Type B pancreatic cell (in vitro differentiated cells): ENCODE measurements around the gene ZC3H4. TPM values are rescaled to one million over a fixed set of nuclear protein-coding genes. Genes with fewer than 3 reads are reported as not detected.
A peak's percentile ranks its signal among the peaks of the same experiment; 100 is the strongest.
"Not testable (repeated sequence)": the region's sequence is repeated elsewhere in the genome, so short reads cannot be mapped to it uniquely, and the experiment has no call there.

Experiments
- DNase-seq: peaks from one replicate; pipeline ENCODE4 v3.0.0; 2021; ENCODE audit warnings: mixed read lengths; ENCODE audit not compliant: unreplicated experiment; ENCODE audit errors: extremely low spot score
- H3K27ac Mint-ChIP-seq: 2 replicates; pipeline ENCODE4 v1.8.0; 2021; ENCODE audit warnings: mild to moderate bottlenecking, mixed read lengths
- H3K27me3 Mint-ChIP-seq: 2 replicates; pipeline ENCODE4 v1.8.0; 2021; ENCODE audit warnings: mixed read lengths
- H3K36me3 Mint-ChIP-seq: 2 replicates; pipeline ENCODE4 v1.8.0; 2021; ENCODE audit warnings: mixed read lengths
- H3K4me1 Mint-ChIP-seq: one replicate; pipeline ENCODE4 v1.8.0; 2021; ENCODE audit warnings: mixed read lengths; ENCODE audit not compliant: unreplicated experiment
- H3K4me3 Mint-ChIP-seq: 2 replicates; pipeline ENCODE4 v1.8.0; 2021; ENCODE audit warnings: mild to moderate bottlenecking, mixed read lengths
- H3K9me3 Mint-ChIP-seq: 2 replicates; pipeline ENCODE4 v1.8.0; 2021; ENCODE audit warnings: mixed read lengths
- CTCF ChIP-seq: fragments of 200-600 bp; sonication (generic); conservative IDR thresholded peaks from 2 replicates; pipeline ENCODE4 v1.5.0; 2021; ENCODE audit warnings: antibody characterized with exemption, mild to moderate bottlenecking
- total RNA-seq: library from RNA; stranded (reverse); gene quantifications from 2 replicates; pipeline ENCODE4 v1.2.1, GENCODE V29; 2021; ENCODE audit warnings: low replicate concordance

ZC3H4 gene
- total RNA-seq, 1 donor from 2014 or later: 71.4 TPM

DNA sequence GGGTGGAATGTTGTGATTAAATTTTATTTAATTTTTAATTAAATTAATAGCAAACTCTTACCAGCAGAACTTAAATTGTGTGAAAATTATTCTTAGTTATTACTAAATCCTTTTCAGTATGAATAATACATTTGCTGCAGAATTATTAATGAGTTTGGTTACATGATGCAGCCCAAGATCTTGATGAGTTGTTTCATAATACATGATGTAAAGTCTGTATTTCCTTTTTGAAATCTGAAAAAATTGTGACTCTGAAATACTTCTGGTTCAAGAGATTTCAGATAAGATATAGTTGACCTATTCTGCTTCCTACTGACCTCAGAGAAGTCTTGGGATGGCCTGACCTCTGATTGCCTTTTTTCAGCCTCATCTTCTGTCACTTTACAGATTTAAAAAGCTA lies 28.1 kb upstream of the ZC3H4 start:
- H3K27ac Mint-ChIP-seq: peak overlapping the region; percentile 64

GRCh38 chr19:47141252-47141651 lies 27.7 kb upstream of the ZC3H4 start:
- Mint-ChIP-seq H3K27ac (peak overlapping the region; percentile 64), H3K36me3 (peaks cover 19% of the 10 kb centered on the region)
- not testable (repeated sequence) for H3K4me1 Mint-ChIP-seq, DNase-seq, H3K27me3 Mint-ChIP-seq, H3K9me3 Mint-ChIP-seq, H3K4me3 Mint-ChIP-seq

More for the DNA sequence above, 28.1 kb upstream of the ZC3H4 start:
- TF ChIP-seq CTCF: no peak
- no peaks in the 10 kb centered on the region for H3K27me3 Mint-ChIP-seq
- peaks cover 10% of the 10 kb centered on the region for H3K4me1 Mint-ChIP-seq
- no peak for DNase-seq
- no peak overlapping the region for H3K4me3 Mint-ChIP-seq
- peaks cover 23% of the 10 kb centered on the region for H3K36me3 Mint-ChIP-seq
- H3K9me3 Mint-ChIP-seq: no peaks in the 10 kb centered on the region

DNA sequence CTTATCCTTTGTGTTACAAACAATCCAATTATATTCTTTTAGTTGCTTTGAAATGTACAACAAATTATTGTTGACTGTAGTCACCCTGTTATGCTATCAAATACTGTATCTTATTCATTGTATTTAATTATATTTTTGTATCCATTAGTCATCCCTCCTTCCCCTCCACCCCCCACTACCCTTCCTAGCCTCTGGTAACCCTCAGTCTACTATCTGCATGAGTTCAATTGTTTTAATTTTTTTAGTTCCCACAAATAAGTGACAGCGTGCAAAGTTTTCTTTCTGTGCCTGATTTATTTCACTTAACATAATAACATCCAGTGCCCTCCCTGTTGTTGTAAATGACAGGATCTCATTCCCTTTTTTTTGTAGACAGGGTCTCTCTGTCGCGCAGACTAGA lies 21.6 kb upstream of the ZC3H4 start:
- H3K4me1 Mint-ChIP-seq: peaks cover 37% of the 10 kb centered on the region
- H3K9me3 Mint-ChIP-seq: peaks cover 4% of the 10 kb centered on the region
- peaks cover 32% of the 10 kb centered on the region for H3K36me3 Mint-ChIP-seq
- H3K27me3 Mint-ChIP-seq: peaks cover 2% of the 10 kb centered on the region
- peak overlapping the region; percentile 67 for H3K27ac Mint-ChIP-seq
- no peak for DNase-seq
- no peak for TF ChIP-seq CTCF
- H3K4me3 Mint-ChIP-seq: peak overlapping the region; percentile 45

DNA sequence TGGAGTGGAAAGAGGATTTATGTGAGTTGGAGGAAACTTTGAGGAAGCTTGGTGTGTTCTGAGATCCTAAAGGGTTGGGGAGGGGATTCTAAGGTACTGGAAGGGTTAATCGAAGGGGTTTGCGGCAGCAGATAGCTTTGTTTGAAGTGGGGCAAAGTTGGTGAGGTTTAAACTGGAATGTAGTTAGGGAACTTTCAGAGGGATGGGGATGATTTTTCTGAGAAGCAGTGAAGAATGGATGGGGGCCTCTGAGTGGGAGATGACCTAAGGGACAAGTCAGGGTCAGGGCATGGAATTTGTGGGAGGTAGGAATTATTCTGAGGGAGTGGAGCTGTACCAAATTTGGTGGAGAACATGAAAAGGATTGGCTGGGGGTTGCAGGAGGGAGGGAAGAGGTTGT lies 21.0 kb upstream of the ZC3H4 start:
- Mint-ChIP-seq H3K4me1 (peaks cover 37% of the 10 kb centered on the region), H3K4me3 (peak overlapping the region; percentile 72), H3K27me3 (peaks cover 2% of the 10 kb centered on the region), H3K9me3 (peaks cover 5% of the 10 kb centered on the region), H3K36me3 (peaks cover 32% of the 10 kb centered on the region), H3K27ac (peak overlapping the region; percentile 67)
- DNase-seq: no peak
- TF ChIP-seq CTCF: no peak

DNA sequence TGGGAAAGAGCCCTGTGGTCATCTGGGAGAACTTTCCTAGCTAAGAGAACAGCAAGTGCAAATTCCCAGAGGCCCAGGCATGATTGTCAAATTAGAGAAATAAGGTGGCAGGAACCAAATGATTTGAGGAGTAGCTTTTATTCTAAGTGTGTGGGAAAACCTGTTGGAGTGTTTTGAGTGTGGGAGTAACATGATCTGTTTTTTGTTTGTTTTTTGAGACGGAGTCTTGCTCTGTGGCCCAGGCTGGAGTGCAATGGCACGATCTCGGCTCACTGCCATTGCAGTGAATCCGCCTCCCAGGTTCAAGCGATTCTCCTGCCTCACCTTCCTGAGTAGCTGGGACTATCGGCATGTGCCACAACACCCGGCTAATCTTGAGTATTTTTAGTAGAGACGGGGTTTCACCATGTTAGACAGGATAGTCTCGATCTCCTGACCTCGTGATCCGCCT lies 19.5 kb upstream of the ZC3H4 start:
- Mint-ChIP-seq H3K4me3 (peak overlapping the region; percentile 100), H3K4me1 (peaks cover 37% of the 10 kb centered on the region), H3K27ac (peak overlapping the region; percentile 67), H3K27me3 (peaks cover 2% of the 10 kb centered on the region), H3K36me3 (peaks cover 24% of the 10 kb centered on the region), H3K9me3 (peaks cover 5% of the 10 kb centered on the region)
- TF ChIP-seq CTCF: no peak
- DNase-seq: no peak

- no peak for TF ChIP-seq CTCF
- Mint-ChIP-seq H3K27ac (peak overlapping the region; percentile 97), H3K27me3 (peaks cover 2% of the 10 kb centered on the region), H3K9me3 (peaks cover 5% of the 10 kb centered on the region), H3K36me3 (peaks cover 24% of the 10 kb centered on the region), H3K4me3 (peak overlapping the region; percentile 100), H3K4me1 (peaks cover 37% of the 10 kb centered on the region)
- no peak for DNase-seq
Observed at GRCh38 chr19:47132194-47132852, 18.7 kb upstream of the ZC3H4 start.
